NCI-H1105 (cell line): ENCODE measurements around the gene CTDP1.
"Not testable (repeated sequence)": the region's sequence is repeated elsewhere in the genome, so short reads cannot be mapped to it uniquely, and the experiment has no call there.

Experiments used
- DNase-seq: peaks from one replicate; lab custom pipeline; 2025; lab: John Stamatoyannopoulos, UW

CTDP1 gene

DNA sequence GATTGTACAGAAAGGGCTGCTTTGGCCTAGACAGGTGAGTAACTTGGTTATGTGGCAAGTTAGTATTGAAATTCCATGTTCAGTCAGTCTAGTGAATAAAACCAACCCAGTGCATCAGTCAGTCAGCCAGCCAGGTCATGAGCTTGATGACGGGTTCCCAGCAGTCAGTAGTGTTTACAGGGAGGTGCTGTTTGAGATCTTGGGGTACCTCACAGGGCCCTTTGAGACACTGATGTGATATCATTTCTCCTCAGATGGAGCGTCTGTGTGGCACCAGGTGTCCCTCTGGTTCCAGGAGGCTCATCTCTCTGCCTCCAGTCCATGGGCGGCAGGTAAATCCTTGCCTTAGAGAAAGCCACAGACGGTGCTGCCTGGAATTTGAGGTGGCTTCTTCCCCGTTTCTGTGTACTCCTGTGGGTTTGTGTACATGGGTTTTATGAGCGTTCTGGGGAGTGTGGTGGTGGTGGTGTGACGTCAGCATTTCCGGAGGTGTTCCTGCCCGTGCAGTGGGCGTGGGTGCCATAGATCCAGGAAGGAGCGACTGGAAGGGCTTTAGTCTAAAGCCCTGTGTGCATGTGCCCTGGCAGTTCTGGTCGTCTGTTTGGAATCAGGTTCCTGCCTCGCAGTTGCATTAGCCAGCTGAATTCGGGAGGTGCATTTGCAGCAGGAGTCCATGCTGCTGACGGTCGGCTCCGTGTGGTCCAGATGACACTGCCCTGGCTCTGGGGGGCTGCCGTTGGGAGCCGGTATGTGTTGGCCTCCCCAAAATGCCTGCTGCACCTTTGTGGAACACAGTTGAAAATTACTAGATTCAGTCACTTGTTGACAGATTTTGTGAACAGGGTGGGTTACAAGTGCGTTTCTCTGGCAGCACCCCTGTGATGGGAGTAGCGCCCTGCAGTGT lies 2.1 kb downstream of the CTDP1 start:
- no peak for DNase-seq

DNA sequence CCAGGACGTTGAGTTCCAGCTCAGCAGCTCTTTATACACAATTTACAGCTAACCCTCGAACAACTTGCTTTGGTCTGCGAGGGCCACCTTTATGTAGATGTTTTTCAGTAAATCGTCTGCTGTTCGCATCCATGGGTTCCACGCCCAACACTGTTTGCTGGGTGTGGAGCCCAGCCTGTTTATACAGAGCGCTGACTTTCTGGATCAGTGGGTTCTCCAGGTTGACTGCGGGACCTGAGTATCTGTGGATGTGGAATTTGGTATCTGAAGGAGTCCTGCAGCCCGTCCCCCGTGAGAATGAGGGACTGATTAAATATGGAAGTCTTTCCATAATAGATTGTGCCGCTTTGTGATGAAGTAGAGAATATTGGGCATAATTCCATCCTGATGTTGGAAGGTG lies 2.9 kb downstream of the CTDP1 start:
- no peak for DNase-seq

- DNase-seq = no peak
These were observed 3.5 kb downstream of the CTDP1 start for GRCh38 chr18:79682894-79683625.

DNA sequence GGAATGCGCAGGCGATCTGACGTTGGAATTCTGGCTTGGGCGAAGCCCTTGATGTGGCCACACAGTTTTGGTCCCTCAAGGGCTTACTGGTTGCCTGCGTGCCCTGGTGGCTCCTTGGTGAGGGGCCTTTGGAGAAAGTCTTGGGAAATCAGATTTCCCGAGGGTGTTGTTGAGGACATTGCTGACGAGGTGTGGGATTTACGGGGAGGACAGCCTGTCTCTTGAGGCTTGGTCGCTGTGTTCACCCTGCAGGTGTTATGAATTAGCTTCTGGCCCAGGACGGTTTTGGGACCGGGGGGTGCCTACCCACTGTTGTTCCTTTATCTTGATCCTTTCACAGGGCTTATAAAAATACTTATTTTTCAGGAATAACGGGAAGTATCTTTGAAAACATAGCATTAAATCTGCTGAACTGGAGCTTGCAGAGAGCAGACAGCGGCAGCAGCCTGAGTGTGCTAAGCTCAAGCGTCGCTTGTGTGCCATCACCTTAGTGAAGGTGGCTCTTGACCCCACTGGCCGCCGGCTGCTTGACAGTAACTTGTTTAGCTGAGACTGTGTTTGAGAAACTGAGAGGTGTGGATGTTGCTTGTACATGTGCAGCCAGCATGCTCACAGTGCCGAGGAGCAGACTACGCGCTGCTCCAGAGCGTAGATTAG lies 4.2 kb downstream of the CTDP1 start:
- no peak for DNase-seq

DNA sequence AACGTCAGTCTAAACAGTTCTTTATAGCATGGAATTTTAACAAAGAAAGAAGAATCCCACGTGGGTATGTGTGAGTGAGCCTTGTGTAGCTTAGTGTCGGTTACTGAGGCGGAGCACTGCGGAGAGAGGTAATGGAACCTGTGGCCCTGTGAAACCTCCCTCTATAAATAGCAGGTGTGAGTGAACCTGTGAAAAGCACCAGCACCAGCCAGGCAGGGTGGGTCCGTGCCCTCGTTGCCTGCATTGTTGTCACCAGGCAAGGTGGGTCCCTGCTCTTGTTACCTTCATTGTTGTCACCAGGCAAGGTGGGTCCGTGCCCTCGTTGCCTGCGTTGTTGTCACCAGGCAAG lies 4.7 kb downstream of the CTDP1 start:
- DNase-seq = no peak

- no peak for DNase-seq
These were observed 5.2 kb downstream of the CTDP1 start for GRCh38 chr18:79684787-79685186.

DNA sequence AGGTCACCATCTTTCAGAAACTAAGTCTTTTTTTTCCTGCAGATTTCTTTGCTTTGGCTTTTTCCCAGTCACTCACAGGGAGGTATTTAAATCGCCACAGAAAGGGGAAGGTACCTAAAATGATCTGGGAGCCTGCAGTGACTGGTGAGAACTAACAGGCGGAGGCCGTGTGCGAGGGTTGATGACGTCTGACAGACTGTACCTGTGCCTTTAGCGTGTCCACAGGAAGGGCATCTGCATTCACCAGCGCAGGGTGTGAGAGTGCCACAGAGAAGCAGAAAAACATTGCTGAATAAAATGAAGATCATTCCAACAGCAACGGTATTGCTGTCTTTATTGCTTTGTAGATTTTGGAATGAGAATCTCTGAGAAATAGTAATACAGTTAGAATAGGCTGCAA lies 5.7 kb downstream of the CTDP1 start:
- no peak for DNase-seq

- DNase-seq = no peak
These were observed 6.4 kb downstream of the CTDP1 start for GRCh38 chr18:79685971-79686370.

GRCh38 chr18:79687806-79688205 lies 8.2 kb downstream of the CTDP1 start:
- DNase-seq = no peak

DNA sequence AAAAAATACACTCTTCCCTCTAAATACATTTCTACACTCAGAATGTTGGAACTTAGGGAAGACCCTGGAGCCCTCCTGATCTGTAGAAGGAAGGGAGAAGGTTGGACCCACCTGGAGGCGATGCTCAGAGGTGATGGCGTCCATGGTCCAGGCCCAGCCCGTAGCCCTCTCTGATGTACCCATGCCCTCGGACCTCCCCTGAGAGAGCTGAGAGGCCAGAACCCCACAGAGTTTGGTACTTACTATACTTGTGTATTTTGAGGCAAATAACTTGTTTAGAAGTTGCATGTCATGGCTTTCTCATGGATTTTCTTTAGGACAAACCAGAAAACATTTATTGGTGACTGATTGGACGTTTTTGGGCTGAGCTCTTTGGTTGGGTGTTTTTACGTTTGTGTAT lies 10.5 kb downstream of the CTDP1 start:
- DNase-seq = no peak

- DNase-seq = no peak
These were observed 11.2 kb downstream of the CTDP1 start for GRCh38 chr18:79690586-79691482.

DNA sequence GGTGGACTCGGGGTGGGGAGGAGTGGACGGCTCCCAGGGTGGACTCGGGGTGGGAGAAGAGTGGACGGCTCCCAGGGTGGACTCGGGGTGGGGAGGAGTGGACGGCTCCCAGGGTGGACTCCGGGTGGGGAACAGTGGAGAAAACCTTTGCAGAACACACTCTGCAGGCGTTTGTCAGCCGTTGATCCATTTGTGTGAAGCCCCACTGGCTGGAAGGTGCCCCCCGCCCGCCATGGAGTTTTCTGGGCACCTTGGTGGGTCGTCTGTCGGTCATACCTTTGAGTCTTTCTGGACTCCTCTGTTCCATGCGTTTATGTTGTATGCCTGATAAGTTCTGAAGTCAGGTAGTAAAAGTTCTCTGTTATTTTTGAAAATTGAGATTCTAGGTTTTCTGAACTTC lies 12.5 kb downstream of the CTDP1 start:
- no peak for DNase-seq

DNA sequence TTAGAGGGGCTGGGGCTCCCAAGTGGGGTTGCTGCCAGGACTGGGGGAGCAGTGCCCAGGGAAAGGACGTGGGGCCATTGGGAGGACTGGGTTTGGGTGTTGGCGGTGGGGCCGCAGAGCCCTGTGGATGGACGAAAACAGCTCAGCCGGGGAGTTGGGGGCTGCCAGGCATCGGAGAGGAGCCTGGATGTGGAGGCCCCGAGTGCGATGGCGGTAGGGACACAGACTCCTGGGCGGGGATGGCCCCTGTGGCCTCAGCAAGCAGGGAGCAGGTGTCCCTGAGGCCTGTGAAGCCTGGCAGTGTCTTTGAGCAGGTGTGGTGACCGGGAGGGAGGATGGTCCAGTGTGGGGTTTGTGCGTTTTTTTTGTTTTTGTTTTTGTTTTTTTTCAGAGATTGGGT lies 13.3 kb downstream of the CTDP1 start:
- no peak for DNase-seq

GRCh38 chr18:79693561-79694205 lies 14.1 kb downstream of the CTDP1 start:
- no peak for DNase-seq

- DNase-seq = not testable (repeated sequence)
These were observed 14.7 kb downstream of the CTDP1 start for GRCh38 chr18:79694206-79694894.

DNA sequence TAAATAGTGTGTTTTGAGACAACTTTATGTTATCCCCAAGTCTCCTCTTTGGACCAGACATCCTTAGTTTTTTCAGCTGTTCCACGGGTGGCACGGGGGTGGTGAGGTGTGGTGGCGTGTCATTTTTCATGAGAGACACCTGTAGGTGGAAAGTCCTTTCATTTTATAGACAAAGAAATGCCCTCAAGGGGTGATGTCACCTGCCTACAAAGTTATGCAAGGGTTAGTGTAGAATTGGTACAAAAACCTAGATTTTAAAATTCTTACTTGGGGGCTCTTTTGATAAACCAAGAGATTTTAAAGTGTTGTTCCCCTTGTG lies 15.3 kb downstream of the CTDP1 start:
- no peak for DNase-seq

DNA sequence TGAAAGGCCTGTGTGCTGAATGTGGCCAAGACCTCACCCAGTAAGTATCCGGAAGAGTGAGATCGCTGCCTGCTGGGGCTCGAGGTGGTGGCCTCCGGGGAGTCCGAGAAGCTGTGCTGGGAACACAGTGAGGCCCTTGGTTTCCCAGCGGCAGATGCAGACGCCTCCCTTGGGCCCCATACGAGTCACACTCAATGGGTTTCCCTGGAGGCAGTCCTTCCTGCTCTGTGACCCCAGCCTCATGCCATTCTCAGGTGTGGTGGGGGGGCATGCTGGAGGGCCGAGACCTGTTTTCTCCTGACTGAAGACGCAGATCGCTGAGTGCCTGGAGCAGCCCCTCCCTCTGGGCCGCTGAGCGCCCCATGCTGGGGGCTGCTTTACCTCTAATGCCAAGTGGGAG lies 15.7 kb downstream of the CTDP1 start:
- no peak for DNase-seq

GRCh38 chr18:79695856-79696850 lies 16.6 kb downstream of the CTDP1 start:
- DNase-seq = no peak

- no peak for DNase-seq
These were observed 17.6 kb downstream of the CTDP1 start for GRCh38 chr18:79697178-79697577.

GRCh38 chr18:79697976-79698375 lies 18.4 kb downstream of the CTDP1 start:
- DNase-seq = no peak
